ENCODE measurements around the gene DHX40.

DHX40 gene

GRCh38 chr17:59607061-59607460 is 41.7 kb downstream of the DHX40 start:
- DNase-seq (ENCODE audit: low read depth in 2 of 2): no peak
- no peak for TF ChIP-seq CTCF (IDR thresholded peaks at IDR 0.05; ENCODE audit: low read depth, low read length)
- H3K4me3 ChIP-seq (replicated peaks in 1 of 2; ENCODE audit: low read depth in 2 of 2, low read length in 2 of 2): no peak overlapping the region

- no peak overlapping the region for H3K4me3 ChIP-seq (replicated peaks in 1 of 2; ENCODE audit: low read depth in 2 of 2, low read length in 2 of 2)
- DNase-seq (ENCODE audit: low read depth in 2 of 2): peak in 1 of 2 donors; percentile 35
- peak; percentile 15 for TF ChIP-seq CTCF (IDR thresholded peaks at IDR 0.05; ENCODE audit: low read depth, low read length)
Measured at GRCh38 chr17:59607817-59608403, 42.5 kb downstream of the DHX40 start.

- no peak for DNase-seq (ENCODE audit: low read depth in 2 of 2)
- no peak overlapping the region for H3K4me3 ChIP-seq (replicated peaks in 1 of 2; ENCODE audit: low read depth in 2 of 2, low read length in 2 of 2)
- TF ChIP-seq CTCF (IDR thresholded peaks at IDR 0.05; ENCODE audit: low read depth, low read length): no peak
Measured at GRCh38 chr17:59611503-59611902, 46.1 kb downstream of the DHX40 start.

- H3K4me3 ChIP-seq (replicated peaks in 1 of 2; ENCODE audit: low read depth in 2 of 2, low read length in 2 of 2): no peak overlapping the region
- no peak for DNase-seq (ENCODE audit: low read depth in 2 of 2)
- TF ChIP-seq CTCF (IDR thresholded peaks at IDR 0.05; ENCODE audit: low read depth, low read length): no peak
Measured at GRCh38 chr17:59616253-59616920, 51.0 kb downstream of the DHX40 start.

GRCh38 chr17:59617156-59617732 is 51.8 kb downstream of the DHX40 start:
- H3K4me3 ChIP-seq (replicated peaks in 1 of 2; ENCODE audit: low read depth in 2 of 2, low read length in 2 of 2): no peak overlapping the region
- DNase-seq (ENCODE audit: low read depth in 2 of 2): no peak
- TF ChIP-seq CTCF (IDR thresholded peaks at IDR 0.05; ENCODE audit: low read depth, low read length): no peak

- DNase-seq (ENCODE audit: low read depth in 2 of 2): no peak
Measured at GRCh38 chr17:59619035-59619297, 53.6 kb downstream of the DHX40 start.

More at GRCh38 chr17:59619035-59619297, 53.6 kb downstream of the DHX40 start:
- TF ChIP-seq CTCF (IDR thresholded peaks at IDR 0.05; ENCODE audit: low read depth, low read length): no peak
- H3K4me3 ChIP-seq (replicated peaks in 1 of 2; ENCODE audit: low read depth in 2 of 2, low read length in 2 of 2): peak overlapping the region; percentile 97 to 98

Data from cardiac fibroblast (primary cell).